ENCODE measurements around the gene HLCS. TPM values are rescaled to one million over a fixed set of nuclear protein-coding genes. Genes with fewer than 3 reads are reported as not detected.
A peak's percentile ranks its signal among the peaks of the same experiment; 100 is the strongest.

HLCS gene
- total and polyA plus RNA-seq, 2 of the 4 experiments (the other 2 are of a cell fraction): 10.6 to 21.0 TPM

- Histone ChIP-seq H3K4me3 (ENCODE audit: insufficient read depth, low read depth, low read length) (no peak overlapping the region), H2BK120ac (ENCODE audit: low read depth, low read length) (no peak overlapping the region), H3K56ac (ENCODE audit: extremely low read depth, insufficient read depth, low read length) (no peak overlapping the region), H3K14ac (replicated peaks; ENCODE audit: low read depth, low read length) (no peak overlapping the region), H4K91ac (ENCODE audit: insufficient read depth, low read depth, low read length) (no peak overlapping the region), H2AK5ac (ENCODE audit: low read depth, low read length) (no peak overlapping the region), H2AFZ (replicated peaks; ENCODE audit: low read length, poor library complexity) (no peak overlapping the region), H3K9me1 (ENCODE audit: insufficient read depth, low read length) (no peaks in the 10 kb centered on the region), H3K79me1 (ENCODE audit: low read depth in 1 of 2, low read length in 2 of 2) (no peaks in the 10 kb centered on the region), H3K9ac (ENCODE audit: low read depth, low read length) (no peak overlapping the region), H3K27me3 (ENCODE audit: control insufficient read depth, insufficient read depth, low read length) (peaks cover 75% of the 10 kb centered on the region), H3K18ac (ENCODE audit: low read depth, low read length) (no peak overlapping the region), H3K27ac (ENCODE audit: insufficient read depth, low read length) (no peak overlapping the region), H3K4me1 (ENCODE audit: control insufficient read depth, insufficient read depth, low read length) (no peaks in the 10 kb centered on the region; the same call in 1 of the 2 replicates), H3K4ac (ENCODE audit: low read depth, low read length) (no peak overlapping the region), H2BK20ac (ENCODE audit: low read depth, low read length) (no peak overlapping the region), H2AK9ac (replicated peaks; ENCODE audit: low read depth, low read length, poor library complexity) (no peak overlapping the region), H3K9me3 (ENCODE audit: control insufficient read depth, insufficient read depth, low read length) (no peaks in the 10 kb centered on the region; the same call in 1 of the 2 replicates), H2BK5ac (ENCODE audit: low read depth, low read length, poor library complexity, severe bottlenecking) (no peak overlapping the region), H4K20me1 (ENCODE audit: insufficient read depth, low read length) (peaks cover 18% of the 10 kb centered on the region), H3K4me2 (ENCODE audit: low read depth, low read length) (no peak overlapping the region), H4K5ac (ENCODE audit: low read depth, low read length) (no peak overlapping the region), H3K36me3 (ENCODE audit: control insufficient read depth, insufficient read depth, low read length) (no peaks in the 10 kb centered on the region; the same call in 1 of the 2 replicates), H3K23ac (ENCODE audit: low read depth, low read length) (0 out of 2 replicates have a peak overlapping the region, but pooled peaks have one; percentile 2), H2BK15ac (ENCODE audit: low read depth, low read length) (no peak overlapping the region), H4K8ac (ENCODE audit: low read depth in 2 of 2, low read length in 2 of 2) (no peak overlapping the region)
- no TSS peak for BruUV-seq (replicated peaks)
- WGBS, 2 experiments (ENCODE audit: extremely low coverage in 2 of 2, insufficient read length in 1 of 2): no CpG with 5 or more reads among the region's 13 CpGs
- TF ChIP-seq MAFK (IDR thresholded peaks at IDR 0.05; ENCODE audit: low read depth, low read length) (no peak), ELK1 (IDR thresholded peaks at IDR 0.05; ENCODE audit: borderline replicate concordance, low read depth, low read length) (no peak), RAD21 (IDR thresholded peaks at IDR 0.05; ENCODE audit: low read length) (no peak), MXI1 (IDR thresholded peaks at IDR 0.05; ENCODE audit: borderline replicate concordance, low read depth, low read length) (no peak), RCOR1 (IDR thresholded peaks at IDR 0.05; ENCODE audit: insufficient replicate concordance, low read length) (no peak), SMC3 (IDR thresholded peaks at IDR 0.05; ENCODE audit: low read depth, low read length) (no peak), MAZ (IDR thresholded peaks at IDR 0.05; ENCODE audit: borderline replicate concordance, low read depth, low read length) (no peak), RFX5 (IDR thresholded peaks at IDR 0.05; ENCODE audit: low read depth, low read length) (no peak), CEBPB (IDR thresholded peaks at IDR 0.05; ENCODE audit: low read depth, low read length) (no peak), NFE2L2 (IDR thresholded peaks at IDR 0.05; ENCODE audit: low read depth, low read length) (no peak), FOS (IDR thresholded peaks at IDR 0.05; ENCODE audit: low read depth, low read length) (no peak), POLR2A (IDR thresholded peaks at IDR 0.05; ENCODE audit: low read depth, low read length) (no peak), CHD1 (IDR thresholded peaks at IDR 0.05; ENCODE audit: low read depth, low read length) (no peak), BHLHE40 (IDR thresholded peaks at IDR 0.05; ENCODE audit: low read depth, low read length) (no peak)
- TF ChIP-seq, protein P1, sequence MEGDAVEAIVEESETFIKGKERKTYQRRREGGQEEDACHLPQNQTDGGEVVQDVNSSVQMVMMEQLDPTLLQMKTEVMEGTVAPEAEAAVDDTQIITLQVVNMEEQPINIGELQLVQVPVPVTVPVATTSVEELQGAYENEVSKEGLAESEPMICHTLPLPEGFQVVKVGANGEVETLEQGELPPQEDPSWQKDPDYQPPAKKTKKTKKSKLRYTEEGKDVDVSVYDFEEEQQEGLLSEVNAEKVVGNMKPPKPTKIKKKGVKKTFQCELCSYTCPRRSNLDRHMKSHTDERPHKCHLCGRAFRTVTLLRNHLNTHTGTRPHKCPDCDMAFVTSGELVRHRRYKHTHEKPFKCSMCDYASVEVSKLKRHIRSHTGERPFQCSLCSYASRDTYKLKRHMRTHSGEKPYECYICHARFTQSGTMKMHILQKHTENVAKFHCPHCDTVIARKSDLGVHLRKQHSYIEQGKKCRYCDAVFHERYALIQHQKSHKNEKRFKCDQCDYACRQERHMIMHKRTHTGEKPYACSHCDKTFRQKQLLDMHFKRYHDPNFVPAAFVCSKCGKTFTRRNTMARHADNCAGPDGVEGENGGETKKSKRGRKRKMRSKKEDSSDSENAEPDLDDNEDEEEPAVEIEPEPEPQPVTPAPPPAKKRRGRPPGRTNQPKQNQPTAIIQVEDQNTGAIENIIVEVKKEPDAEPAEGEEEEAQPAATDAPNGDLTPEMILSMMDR (conservative IDR thresholded peaks at IDR 0.05; ENCODE audit: low read depth, low read length): no peak
- TF ChIP-seq, protein P2, sequence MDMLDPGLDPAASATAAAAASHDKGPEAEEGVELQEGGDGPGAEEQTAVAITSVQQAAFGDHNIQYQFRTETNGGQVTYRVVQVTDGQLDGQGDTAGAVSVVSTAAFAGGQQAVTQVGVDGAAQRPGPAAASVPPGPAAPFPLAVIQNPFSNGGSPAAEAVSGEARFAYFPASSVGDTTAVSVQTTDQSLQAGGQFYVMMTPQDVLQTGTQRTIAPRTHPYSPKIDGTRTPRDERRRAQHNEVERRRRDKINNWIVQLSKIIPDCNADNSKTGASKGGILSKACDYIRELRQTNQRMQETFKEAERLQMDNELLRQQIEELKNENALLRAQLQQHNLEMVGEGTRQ (IDR thresholded peaks at IDR 0.05; ENCODE audit: low read depth, low read length): no peak
- ATAC-seq (ENCODE audit: low read depth) (peak; percentile 30; the same call in 1 of the 2 replicates), DNase-seq (no peak)
- in situ Hi-C loops (cut with MboI; ENCODE audit: low sequenced_read_pairs) (no loop called here), dilution Hi-C loops (cut with HindIII; ENCODE audit: low sequenced_read_pairs, unreplicated experiment) (no loop called here), intact Hi-C loops (cut with micrococcal nuclease) (no loop called here)
- CTCF ChIA-PET: interaction anchor here (0.6 to 1.4 kb wide), 3 partner anchors 8 to 143 kb away, joined by 3 to 7 read pairs (median 4); no protein-coding TSS in a partner anchor
- POLR2A ChIA-PET (ENCODE audit: unreplicated experiment): no interaction called here
These were observed 255.8 kb downstream of the HLCS start for GRCh38 chr21:36710729-36711048.

Data from IMR-90 (cell line).